Measurements from ENCODE around the gene VEZF1. TPM values are rescaled to one million over a fixed set of nuclear protein-coding genes. Genes with fewer than 3 reads are reported as not detected.

VEZF1 gene
- total RNA-seq, 1 experiment from 2014 or later, result 50.9 TPM

- ChIA-PET CTCF (interaction anchor here (0.6 to 1.4 kb wide), 6 partner anchors 36 to 88 kb away, joined by 3 to 4 read pairs (median 4); no protein-coding TSS in a partner anchor), POLR2A (ENCODE audit: unreplicated experiment) (interaction anchor here (0.6 to 1.1 kb wide), 2 partner anchors 47 to 59 kb away, joined by 3 to 7 read pairs; no protein-coding TSS in a partner anchor)
- H2AFZ ChIP-seq, result peak overlapping the region; percentile 24; the same call in 1 of the 2 replicates
- intact Hi-C loops (cut with micrococcal nuclease; ENCODE audit: unreplicated experiment), result loop anchor here (1.0 to 5.0 kb wide), 6 partner anchors 30 to 86 kb away; no protein-coding TSS in a partner anchor
- no peaks in the 10 kb centered on the region for H4K20me1 ChIP-seq (ENCODE audit: insufficient read depth)
- peak overlapping the region; percentile 68 for H3K4me2 ChIP-seq
- H3K36me3 ChIP-seq (ENCODE audit: low read depth), result no peaks in the 10 kb centered on the region
- TF ChIP-seq, protein P1, sequence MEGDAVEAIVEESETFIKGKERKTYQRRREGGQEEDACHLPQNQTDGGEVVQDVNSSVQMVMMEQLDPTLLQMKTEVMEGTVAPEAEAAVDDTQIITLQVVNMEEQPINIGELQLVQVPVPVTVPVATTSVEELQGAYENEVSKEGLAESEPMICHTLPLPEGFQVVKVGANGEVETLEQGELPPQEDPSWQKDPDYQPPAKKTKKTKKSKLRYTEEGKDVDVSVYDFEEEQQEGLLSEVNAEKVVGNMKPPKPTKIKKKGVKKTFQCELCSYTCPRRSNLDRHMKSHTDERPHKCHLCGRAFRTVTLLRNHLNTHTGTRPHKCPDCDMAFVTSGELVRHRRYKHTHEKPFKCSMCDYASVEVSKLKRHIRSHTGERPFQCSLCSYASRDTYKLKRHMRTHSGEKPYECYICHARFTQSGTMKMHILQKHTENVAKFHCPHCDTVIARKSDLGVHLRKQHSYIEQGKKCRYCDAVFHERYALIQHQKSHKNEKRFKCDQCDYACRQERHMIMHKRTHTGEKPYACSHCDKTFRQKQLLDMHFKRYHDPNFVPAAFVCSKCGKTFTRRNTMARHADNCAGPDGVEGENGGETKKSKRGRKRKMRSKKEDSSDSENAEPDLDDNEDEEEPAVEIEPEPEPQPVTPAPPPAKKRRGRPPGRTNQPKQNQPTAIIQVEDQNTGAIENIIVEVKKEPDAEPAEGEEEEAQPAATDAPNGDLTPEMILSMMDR (conservative IDR thresholded peaks at IDR 0.05), result no peak
- no peak for TF ChIP-seq EZH2 (IDR thresholded peaks at IDR 0.05; ENCODE audit: low read depth)
- H3K4me3 ChIP-seq, result peak overlapping the region; percentile 20; the same call in 1 of the 2 replicates
- peaks cover 68% of the 10 kb centered on the region for H3K79me2 ChIP-seq (ENCODE audit: low read depth)
- DNase-seq, result peak; percentile 76 to 100
- H3K9me2 ChIP-seq (ENCODE audit: insufficient read depth), result no peaks in the 10 kb centered on the region
- H3K4me1 ChIP-seq (replicated peaks; ENCODE audit: insufficient read depth), result peaks cover 72% of the 10 kb centered on the region
- H3K27me3 ChIP-seq (ENCODE audit: insufficient read depth, low read depth), result no peaks in the 10 kb centered on the region
- no peaks in the 10 kb centered on the region for H3K9me3 ChIP-seq (ENCODE audit: insufficient read depth, low read depth)
- peaks cover 40% of the 10 kb centered on the region for H3F3A ChIP-seq (ENCODE audit: insufficient read depth, low read depth)
- peak overlapping the region; percentile 95 for H3K27ac ChIP-seq
- BruUV-seq (replicated peaks), result TSS peak; percentile 87
Observed at GRCh38 chr17:57948555-57949420, 39.3 kb downstream of the VEZF1 start.

DNA sequence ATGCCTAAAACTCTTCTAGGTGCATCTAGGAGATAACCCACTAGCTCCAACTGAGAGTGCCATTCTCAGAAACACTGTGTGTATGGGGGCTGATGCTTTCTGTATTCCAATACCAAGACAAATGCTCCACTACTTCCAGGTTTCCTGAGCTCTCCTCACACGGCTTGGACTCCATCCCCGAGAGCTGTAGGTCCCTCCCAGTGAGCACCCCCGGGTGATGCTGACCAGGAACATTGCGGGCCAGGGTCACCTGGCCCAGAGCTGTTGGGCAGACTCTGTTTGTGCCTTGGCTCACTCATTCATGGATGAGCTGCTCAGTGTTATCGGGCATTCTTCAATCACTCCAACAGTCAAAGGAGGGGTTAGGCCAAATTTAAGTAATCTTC is 39.9 kb downstream of the VEZF1 start:
- no peaks in the 10 kb centered on the region for H3K9me2 ChIP-seq (ENCODE audit: insufficient read depth)
- intact Hi-C loops (cut with micrococcal nuclease; ENCODE audit: unreplicated experiment), result loop anchor here (1.0 to 5.0 kb wide), 6 partner anchors 29 to 86 kb away; no protein-coding TSS in a partner anchor
- ChIA-PET CTCF (interaction anchor here (0.6 to 1.9 kb wide), 8 partner anchors 37 to 88 kb away, joined by 3 to 7 read pairs (median 4); no protein-coding TSS in a partner anchor), POLR2A (ENCODE audit: unreplicated experiment) (interaction anchor here (0.6 to 1.1 kb wide), 3 partner anchors 47 to 70 kb away, joined by 3 to 7 read pairs (median 4); no protein-coding TSS in a partner anchor)
- peak overlapping the region; percentile 24; the same call in 1 of the 2 replicates for H2AFZ ChIP-seq
- no peak for TF ChIP-seq EZH2 (IDR thresholded peaks at IDR 0.05; ENCODE audit: low read depth)
- TF ChIP-seq, protein P1 (conservative IDR thresholded peaks at IDR 0.05), result no peak; the same call in 1 of the 2 replicates
- H3F3A ChIP-seq (ENCODE audit: insufficient read depth, low read depth), result peaks cover 46% of the 10 kb centered on the region
- H3K4me1 ChIP-seq (replicated peaks; ENCODE audit: insufficient read depth), result peaks cover 72% of the 10 kb centered on the region
- TSS peak; percentile 14 for BruUV-seq (replicated peaks)
- peaks cover 62% of the 10 kb centered on the region for H3K79me2 ChIP-seq (ENCODE audit: low read depth)
- no peak for DNase-seq
- peak overlapping the region; percentile 95 for H3K27ac ChIP-seq
- no peaks in the 10 kb centered on the region for H4K20me1 ChIP-seq (ENCODE audit: insufficient read depth)
- H3K27me3 ChIP-seq (ENCODE audit: insufficient read depth, low read depth), result no peaks in the 10 kb centered on the region
- peak overlapping the region; percentile 68 for H3K4me2 ChIP-seq
- peak overlapping the region; percentile 20; the same call in 1 of the 2 replicates for H3K4me3 ChIP-seq
- H3K9me3 ChIP-seq (ENCODE audit: insufficient read depth, low read depth), result no peaks in the 10 kb centered on the region
- H3K36me3 ChIP-seq (ENCODE audit: low read depth), result no peaks in the 10 kb centered on the region

DNA sequence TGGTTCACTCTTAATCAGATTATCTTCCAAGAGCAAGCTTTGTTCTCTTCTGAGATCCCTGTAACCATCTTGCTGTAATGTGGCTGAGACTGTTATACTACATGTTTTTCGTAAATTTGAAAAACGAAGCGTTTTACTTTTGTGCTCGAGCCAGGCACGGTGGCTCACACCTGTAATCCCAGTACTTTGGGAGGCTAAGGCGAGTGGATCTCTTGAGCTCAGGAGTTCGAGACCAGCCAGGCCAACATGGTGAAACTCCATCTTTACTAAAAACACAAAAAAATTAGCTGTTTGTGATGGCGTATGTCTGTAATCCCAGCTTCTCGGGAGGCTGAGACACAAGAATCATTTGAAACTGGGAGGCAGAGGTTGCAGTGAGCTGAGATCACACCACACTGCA is 40.7 kb downstream of the VEZF1 start:
- H2AFZ ChIP-seq, result no peak overlapping the region
- no peak overlapping the region for H3K4me3 ChIP-seq
- H3K27ac ChIP-seq, result peak overlapping the region; percentile 95
- H4K20me1 ChIP-seq (ENCODE audit: insufficient read depth), result no peaks in the 10 kb centered on the region
- H3K36me3 ChIP-seq (ENCODE audit: low read depth), result no peaks in the 10 kb centered on the region
- ChIA-PET POLR2A (ENCODE audit: unreplicated experiment) (interaction anchor here (0.5 to 0.8 kb wide), 6 partner anchors 12 to 1265 kb away, joined by 3 to 25 read pairs (median 6); no protein-coding TSS in a partner anchor), CTCF (interaction anchor here (0.9 to 1.9 kb wide), 3 partner anchors 43 to 72 kb away, joined by 4 to 7 read pairs (median 5); no protein-coding TSS in a partner anchor)
- H3K27me3 ChIP-seq (ENCODE audit: insufficient read depth, low read depth), result no peaks in the 10 kb centered on the region
- TF ChIP-seq, protein P1 (conservative IDR thresholded peaks at IDR 0.05), result no peak
- intact Hi-C loops (cut with micrococcal nuclease; ENCODE audit: unreplicated experiment), result loop anchor here (5.0 kb wide), 1 partner anchor 85 kb away; no protein-coding TSS in a partner anchor
- H3K4me1 ChIP-seq (replicated peaks; ENCODE audit: insufficient read depth), result peaks cover 68% of the 10 kb centered on the region
- H3F3A ChIP-seq (ENCODE audit: insufficient read depth, low read depth), result peaks cover 46% of the 10 kb centered on the region
- BruUV-seq (replicated peaks), result no TSS peak
- no peaks in the 10 kb centered on the region for H3K9me3 ChIP-seq (ENCODE audit: insufficient read depth, low read depth)
- peak overlapping the region; percentile 68; the same call in 1 of the 2 replicates for H3K4me2 ChIP-seq
- peaks cover 56% of the 10 kb centered on the region for H3K79me2 ChIP-seq (ENCODE audit: low read depth)
- no peak for DNase-seq
- no peaks in the 10 kb centered on the region for H3K9me2 ChIP-seq (ENCODE audit: insufficient read depth)
